Measurements from ENCODE around the gene BLNK. TPM values are rescaled to one million over a fixed set of nuclear protein-coding genes. Genes with fewer than 3 reads are reported as not detected.

BLNK gene
- total and polyA plus RNA-seq, 2 experiments from 2014 or later = 0.11 TPM; not detected in 1

GRCh38 chr10:96261930-96262329 is 9.4 kb downstream of the BLNK start:
- no peak for TF ChIP-seq CTCF (conservative IDR thresholded peaks at IDR 0.05; ENCODE audit: low read depth in 2 of 2)
- TF ChIP-seq REST (IDR thresholded peaks at IDR 0.05; ENCODE audit: unreplicated experiment) = no peak
- TF ChIP-seq POLR2AphosphoS5 (IDR thresholded peaks at IDR 0.05; ENCODE audit: low read depth) = no peak
- TF ChIP-seq EZH2phosphoT487 (IDR thresholded peaks at IDR 0.05; ENCODE audit: unreplicated experiment) = no peak
- no peak for TF ChIP-seq EZH2 (IDR thresholded peaks at IDR 0.05; ENCODE audit: low read depth, unreplicated experiment)
- TF ChIP-seq STAT1 (IDR thresholded peaks at IDR 0.05; ENCODE audit: unreplicated experiment) = no peak
- TF ChIP-seq ETS1 (IDR thresholded peaks at IDR 0.05) = no peak
- TF ChIP-seq NANOG (IDR thresholded peaks at IDR 0.05; ENCODE audit: borderline replicate concordance) = no peak
- no peak for TF ChIP-seq ZNF114 (CRISPR knock-in tag; IDR thresholded peaks at IDR 0.05)
- TF ChIP-seq ZNF331 (CRISPR knock-in tag; IDR thresholded peaks at IDR 0.05; ENCODE audit: low read depth) = no peak
- no peak for TF ChIP-seq JUNB (IDR thresholded peaks at IDR 0.05; ENCODE audit: unreplicated experiment)
- no peak for TF ChIP-seq CREB1 (CRISPR knock-in tag; IDR thresholded peaks at IDR 0.05; ENCODE audit: low read depth)
- TF ChIP-seq ZNF462 (CRISPR knock-in tag; IDR thresholded peaks at IDR 0.05) = no peak
- Histone ChIP-seq H3K79me2 (replicated peaks; ENCODE audit: insufficient read depth) (no peaks in the 10 kb centered on the region), H3K4me3 (no peak overlapping the region), H3K36me3 (ENCODE audit: insufficient read depth) (no peaks in the 10 kb centered on the region), H2AFZ (no peak overlapping the region), H3F3A (replicated peaks; ENCODE audit: low read depth) (no peaks in the 10 kb centered on the region), H4K20me1 (replicated peaks; ENCODE audit: insufficient read depth) (no peaks in the 10 kb centered on the region), H3K9me2 (ENCODE audit: insufficient read depth) (peaks cover 7% of the 10 kb centered on the region; the same call in 1 of the 2 replicates), H3K4me2 (no peak overlapping the region), H3K27me3 (ENCODE audit: insufficient read depth) (no peaks in the 10 kb centered on the region), H3K27ac (ENCODE audit: low read depth) (no peak overlapping the region), H3K4me1 (ENCODE audit: insufficient read depth) (no peaks in the 10 kb centered on the region)
- no peaks in the 10 kb centered on the region for H3K9me3 Mint-ChIP-seq
- ATAC-seq (no peak), DNase-seq (ENCODE audit: low spot score) (no peak)
- H3K4me1 Mint-ChIP-seq = peaks cover 5% of the 10 kb centered on the region
- H3K36me3 Mint-ChIP-seq (ENCODE audit: low read depth) = no peaks in the 10 kb centered on the region
- peaks cover 2% of the 10 kb centered on the region for H3K27me3 Mint-ChIP-seq (ENCODE audit: insufficient read depth, low read depth, poor library complexity)
- no peak overlapping the region for H3K4me3 Mint-ChIP-seq
- H3K27ac Mint-ChIP-seq = no peak overlapping the region
